NCI-H82 treated with DMSO at 0.1 percent for 48 hours (cell line): ENCODE results near the gene UCN.
"Not testable (repeated sequence)": the region's sequence is repeated elsewhere in the genome, so short reads cannot be mapped to it uniquely, and the experiment has no call there.

Experiments
- DNase-seq: peaks from one replicate; lab custom pipeline; 2025; ENCODE audit not compliant: unreplicated experiment; lab: John Stamatoyannopoulos, UW

The UCN gene

GRCh38 chr2:27285481-27285880 lies 22.8 kb downstream of the UCN start:
- DNase-seq = no peak

GRCh38 chr2:27284996-27285395 lies 23.2 kb downstream of the UCN start:
- no peak for DNase-seq

GRCh38 chr2:27282892-27283291 lies 25.4 kb downstream of the UCN start:
- no peak for DNase-seq

GRCh38 chr2:27281855-27282559 lies 26.2 kb downstream of the UCN start, which contains the start of gene TRIM54:
Gene TRIM54, plus strand, starts transcription at chr2:27282429. Its CDS starts 303 bp downstream, at chr2:27282732.
- DNase-seq = peak; percentile 33

- DNase-seq = no peak
Observed at GRCh38 chr2:27281442-27281841, 26.8 kb downstream of the UCN start.

- no peak for DNase-seq
Observed at GRCh38 chr2:27280826-27281225, 27.4 kb downstream of the UCN start.

GRCh38 chr2:27278010-27278409 lies 30.2 kb downstream of the UCN start:
- no peak for DNase-seq

GRCh38 chr2:27275211-27276150 lies 32.8 kb downstream of the UCN start, which contains the start of gene DNAJC5G:
Gene DNAJC5G, plus strand, starts transcription at chr2:27275433. Its CDS starts 1,296 bp downstream, at chr2:27276729.
- DNase-seq = no peak

GRCh38 chr2:27272537-27273522 lies 35.4 kb downstream of the UCN start:
- DNase-seq = not testable (repeated sequence)

GRCh38 chr2:27271631-27272340 lies 36.5 kb downstream of the UCN start:
- no peak for DNase-seq

GRCh38 chr2:27270670-27271069 lies 37.6 kb downstream of the UCN start:
- DNase-seq = no peak

GRCh38 chr2:27270131-27270530 lies 38.1 kb downstream of the UCN start:
- DNase-seq = no peak

- not testable (repeated sequence) for DNase-seq
Observed at GRCh38 chr2:27268296-27268695, 39.9 kb downstream of the UCN start.

- no peak for DNase-seq
Observed at GRCh38 chr2:27265536-27265870, 42.7 kb downstream of the UCN start.

GRCh38 chr2:27264753-27265535 lies 43.3 kb downstream of the UCN start:
- peak; percentile 29 for DNase-seq

- DNase-seq = no peak
Observed at GRCh38 chr2:27264253-27264752, 43.9 kb downstream of the UCN start.

- DNase-seq = no peak
Observed at GRCh38 chr2:27263287-27264252, 44.7 kb downstream of the UCN start.
